Measurements from ENCODE around the gene CDKN1C.

GRCh38 chr11:2931771-2932738 lies 46.5 kb upstream of the CDKN1C start:
- TF ChIP-seq POLR2AphosphoS5 (IDR thresholded peaks at IDR 0.05) = no peak
- TF ChIP-seq, protein P1, sequence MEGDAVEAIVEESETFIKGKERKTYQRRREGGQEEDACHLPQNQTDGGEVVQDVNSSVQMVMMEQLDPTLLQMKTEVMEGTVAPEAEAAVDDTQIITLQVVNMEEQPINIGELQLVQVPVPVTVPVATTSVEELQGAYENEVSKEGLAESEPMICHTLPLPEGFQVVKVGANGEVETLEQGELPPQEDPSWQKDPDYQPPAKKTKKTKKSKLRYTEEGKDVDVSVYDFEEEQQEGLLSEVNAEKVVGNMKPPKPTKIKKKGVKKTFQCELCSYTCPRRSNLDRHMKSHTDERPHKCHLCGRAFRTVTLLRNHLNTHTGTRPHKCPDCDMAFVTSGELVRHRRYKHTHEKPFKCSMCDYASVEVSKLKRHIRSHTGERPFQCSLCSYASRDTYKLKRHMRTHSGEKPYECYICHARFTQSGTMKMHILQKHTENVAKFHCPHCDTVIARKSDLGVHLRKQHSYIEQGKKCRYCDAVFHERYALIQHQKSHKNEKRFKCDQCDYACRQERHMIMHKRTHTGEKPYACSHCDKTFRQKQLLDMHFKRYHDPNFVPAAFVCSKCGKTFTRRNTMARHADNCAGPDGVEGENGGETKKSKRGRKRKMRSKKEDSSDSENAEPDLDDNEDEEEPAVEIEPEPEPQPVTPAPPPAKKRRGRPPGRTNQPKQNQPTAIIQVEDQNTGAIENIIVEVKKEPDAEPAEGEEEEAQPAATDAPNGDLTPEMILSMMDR (IDR thresholded peaks at IDR 0.05) = no peak
